Nephron (organoid): ENCODE results near the gene ZBTB6.
A peak's percentile ranks its signal among the peaks of the same experiment; 100 is the strongest.

ENCODE experiments used
- H3K27ac Mint-ChIP-seq, 3 experiments: 2 replicates each; pipeline ENCODE4 v1.8.0; 2020; ENCODE audit warnings: mixed read lengths in 3 of 3, mild to moderate bottlenecking in 2 of 3, moderate library complexity in 1 of 3
- H3K27me3 Mint-ChIP-seq: 2 replicates; pipeline ENCODE4 v1.8.0; 2021; ENCODE audit warnings: low read depth, mild to moderate bottlenecking, moderate library complexity, mixed read lengths
- H3K36me3 Mint-ChIP-seq: 2 replicates; pipeline ENCODE4 v1.8.0; 2020; ENCODE audit warnings: low read depth, mixed read lengths
- H3K4me1 Mint-ChIP-seq: 2 replicates; pipeline ENCODE4 v1.8.0; 2020; ENCODE audit warnings: mixed read lengths
- H3K4me3 Mint-ChIP-seq, 3 experiments: 2 replicates each; pipeline ENCODE4 v1.8.0; 2020; ENCODE audit warnings: mild to moderate bottlenecking in 3 of 3, mixed read lengths in 3 of 3, moderate library complexity in 2 of 3
- H3K9me3 Mint-ChIP-seq: 2 replicates; pipeline ENCODE4 v1.8.0; 2020; ENCODE audit warnings: mixed read lengths
- TF ChIP-seq, protein P1 (sequence below), 3 experiments: fragments of 200-600 bp; sonication (generic); IDR thresholded peaks; one replicate each; pipeline ENCODE4 v1.5.0; 2021; ENCODE audit warnings: antibody characterized with exemption in 3 of 3; ENCODE audit not compliant: unreplicated experiment in 3 of 3

Gene ZBTB6

DNA sequence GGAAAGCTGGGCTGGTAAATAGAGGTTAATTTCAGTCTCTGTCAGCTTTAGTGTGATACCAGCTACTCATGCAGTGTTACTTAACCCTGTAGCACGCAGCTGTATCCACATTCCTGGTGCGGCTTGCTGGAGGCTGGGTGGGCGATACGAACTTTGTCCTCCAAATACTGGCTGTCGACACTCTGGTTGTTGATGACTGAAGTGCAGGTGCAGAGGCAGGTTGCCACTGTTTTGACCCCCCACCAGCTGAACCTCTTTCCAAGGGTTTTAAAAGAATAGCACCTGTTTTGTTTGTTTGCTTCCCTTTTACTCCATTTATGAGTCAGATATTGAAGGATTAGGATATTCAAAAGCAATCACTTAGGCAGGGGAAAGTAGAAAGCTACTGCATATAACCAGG lies 23.3 kb upstream of the ZBTB6 start:
- H3K4me3 Mint-ChIP-seq = peak overlapping the region in 1 of 3 experiments; percentile 52

DNA sequence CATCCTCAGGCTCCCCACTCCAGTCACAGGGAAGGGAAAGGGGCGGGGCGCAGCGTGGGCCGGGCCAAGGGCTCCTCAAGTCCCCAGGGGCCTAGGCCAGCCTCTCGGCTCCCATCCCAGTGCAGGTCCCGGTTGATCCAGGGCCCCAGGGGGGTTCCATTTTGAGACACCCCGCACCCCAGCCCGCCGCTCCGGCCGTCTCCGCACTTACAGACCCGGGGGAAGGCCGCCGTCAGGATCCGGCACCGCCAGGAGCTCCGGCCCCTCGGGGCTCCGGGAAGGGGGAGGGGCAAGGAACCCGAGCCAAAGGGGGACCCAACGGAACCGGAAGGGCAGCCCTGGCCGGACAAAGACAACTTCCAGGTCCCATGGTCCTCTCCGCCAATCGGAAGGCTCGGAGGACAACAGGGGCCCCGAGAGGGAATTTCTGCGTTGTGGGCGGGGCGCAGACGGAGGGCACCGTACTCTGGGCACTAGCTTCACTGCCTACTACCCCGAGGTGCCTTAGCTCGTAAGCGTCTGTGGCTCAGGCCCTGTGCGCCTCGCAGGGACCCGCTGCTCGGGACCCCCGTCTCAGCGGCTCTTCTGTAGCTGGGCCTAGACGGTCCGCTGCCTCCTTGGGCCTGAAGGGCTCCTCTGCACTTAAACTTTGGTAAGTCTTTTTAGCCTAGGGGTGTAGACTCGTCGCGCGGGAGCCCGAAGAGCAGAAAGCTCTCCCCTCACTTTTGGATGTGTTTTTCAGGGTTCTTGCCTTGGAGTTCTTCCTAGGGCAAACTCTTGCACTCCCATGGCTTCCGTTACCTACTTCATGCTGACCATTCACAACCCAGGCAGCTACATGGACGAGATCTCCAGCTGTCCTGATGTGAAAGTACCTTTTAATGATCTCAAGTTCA lies 18.4 kb upstream of the ZBTB6 start, which contains the start of gene ZBTB26:
ZBTB26 (minus strand) TSS at position 287 of the 896 bp plus-strand sequence. CDS start 11,578 bp downstream, outside the sequence.
- Mint-ChIP-seq H3K27ac (peak within 1 kb of the TSS in 1 of 3 experiments; percentile 96), H3K36me3 (peaks cover 10% of the 10 kb centered on the region), H3K4me1 (peaks cover 21% of the 10 kb centered on the region), H3K9me3 (no peaks in the 10 kb centered on the region), H3K4me3 (no peak within 1 kb of the TSS), H3K27me3 (no peaks in the 10 kb centered on the region)
- TF ChIP-seq, protein P1, sequence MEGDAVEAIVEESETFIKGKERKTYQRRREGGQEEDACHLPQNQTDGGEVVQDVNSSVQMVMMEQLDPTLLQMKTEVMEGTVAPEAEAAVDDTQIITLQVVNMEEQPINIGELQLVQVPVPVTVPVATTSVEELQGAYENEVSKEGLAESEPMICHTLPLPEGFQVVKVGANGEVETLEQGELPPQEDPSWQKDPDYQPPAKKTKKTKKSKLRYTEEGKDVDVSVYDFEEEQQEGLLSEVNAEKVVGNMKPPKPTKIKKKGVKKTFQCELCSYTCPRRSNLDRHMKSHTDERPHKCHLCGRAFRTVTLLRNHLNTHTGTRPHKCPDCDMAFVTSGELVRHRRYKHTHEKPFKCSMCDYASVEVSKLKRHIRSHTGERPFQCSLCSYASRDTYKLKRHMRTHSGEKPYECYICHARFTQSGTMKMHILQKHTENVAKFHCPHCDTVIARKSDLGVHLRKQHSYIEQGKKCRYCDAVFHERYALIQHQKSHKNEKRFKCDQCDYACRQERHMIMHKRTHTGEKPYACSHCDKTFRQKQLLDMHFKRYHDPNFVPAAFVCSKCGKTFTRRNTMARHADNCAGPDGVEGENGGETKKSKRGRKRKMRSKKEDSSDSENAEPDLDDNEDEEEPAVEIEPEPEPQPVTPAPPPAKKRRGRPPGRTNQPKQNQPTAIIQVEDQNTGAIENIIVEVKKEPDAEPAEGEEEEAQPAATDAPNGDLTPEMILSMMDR (IDR thresholded peaks at IDR 0.05; ENCODE audit: unreplicated experiment in 3 of 3) = no peak

More for the DNA sequence above, 23.3 kb upstream of the ZBTB6 start:
- Mint-ChIP-seq H3K4me1 (peaks cover 31% of the 10 kb centered on the region), H3K9me3 (no peaks in the 10 kb centered on the region), H3K36me3 (peaks cover 19% of the 10 kb centered on the region), H3K27ac (peak overlapping the region in 2 of 3 experiments; percentile 2 to 21), H3K27me3 (no peaks in the 10 kb centered on the region)
- TF ChIP-seq, protein P1 (IDR thresholded peaks at IDR 0.05; ENCODE audit: unreplicated experiment in 3 of 3) = no peak

DNA sequence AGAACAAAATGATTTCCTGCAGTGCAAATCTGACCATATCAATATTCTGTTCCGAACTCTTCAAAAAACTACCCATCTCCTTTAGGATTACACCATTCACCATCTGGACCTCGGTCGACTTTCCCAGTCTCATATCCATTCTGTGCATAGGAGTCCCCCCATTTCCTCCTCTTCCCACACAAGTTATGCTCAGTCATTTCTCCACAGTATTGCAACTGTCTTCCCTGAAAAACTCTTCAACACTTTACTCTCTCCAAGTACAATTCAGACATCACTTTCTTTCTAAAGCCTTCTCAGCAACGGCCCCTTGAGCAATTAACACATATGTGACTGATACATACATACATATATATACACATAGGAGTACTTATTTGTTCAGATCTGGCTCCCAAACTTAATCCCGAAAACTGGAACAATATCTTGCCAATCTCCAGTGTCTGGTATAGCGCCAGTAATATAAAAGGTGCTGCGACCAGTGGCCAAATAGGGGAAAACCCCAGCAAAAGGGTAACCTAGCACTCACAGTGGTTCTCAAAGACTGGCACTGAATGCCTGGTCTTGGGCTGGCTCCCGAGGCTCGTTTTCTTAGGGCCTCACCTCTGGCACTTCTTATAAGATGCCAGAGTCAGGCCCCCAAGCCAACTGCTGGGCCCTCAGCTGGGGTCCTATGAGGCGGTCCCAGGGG lies 17.6 kb upstream of the ZBTB6 start:
- Mint-ChIP-seq H3K27ac (no peak overlapping the region), H3K27me3 (no peaks in the 10 kb centered on the region), H3K9me3 (no peaks in the 10 kb centered on the region), H3K36me3 (peaks cover 4% of the 10 kb centered on the region), H3K4me3 (no peak overlapping the region), H3K4me1 (peaks cover 15% of the 10 kb centered on the region)
- TF ChIP-seq, protein P1 (IDR thresholded peaks at IDR 0.05; ENCODE audit: unreplicated experiment in 3 of 3) = no peak

DNA sequence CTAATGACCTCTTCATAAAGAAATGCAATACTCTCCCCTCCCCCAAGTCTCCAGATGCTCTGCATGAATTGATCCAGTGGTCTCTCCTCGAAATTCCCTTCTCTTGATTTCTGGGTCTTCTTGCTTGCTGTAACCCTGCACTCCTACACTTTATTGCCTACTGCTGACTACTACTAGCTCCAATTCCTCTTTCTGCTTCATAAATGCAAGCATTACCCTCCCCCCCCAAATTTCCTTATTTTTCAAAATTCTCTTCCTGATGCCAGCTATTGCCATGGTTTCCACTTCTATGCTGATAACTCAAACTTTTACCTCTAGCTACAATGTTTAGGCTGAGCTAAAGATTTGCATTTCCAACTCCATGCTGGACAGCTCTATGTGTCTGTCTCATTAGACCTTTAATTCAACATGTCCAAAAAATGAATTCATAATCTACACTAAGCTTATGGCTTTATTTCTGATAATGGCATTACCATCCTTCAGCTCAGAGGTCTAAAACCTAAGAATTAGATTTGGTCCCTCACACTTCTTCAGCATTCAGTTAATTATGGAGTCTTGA lies 16.8 kb upstream of the ZBTB6 start:
- Mint-ChIP-seq H3K9me3 (no peaks in the 10 kb centered on the region), H3K36me3 (peaks cover 4% of the 10 kb centered on the region), H3K27ac (no peak overlapping the region), H3K4me1 (peaks cover 11% of the 10 kb centered on the region), H3K27me3 (no peaks in the 10 kb centered on the region), H3K4me3 (no peak overlapping the region)
- TF ChIP-seq, protein P1 (IDR thresholded peaks at IDR 0.05; ENCODE audit: unreplicated experiment in 3 of 3) = no peak

DNA sequence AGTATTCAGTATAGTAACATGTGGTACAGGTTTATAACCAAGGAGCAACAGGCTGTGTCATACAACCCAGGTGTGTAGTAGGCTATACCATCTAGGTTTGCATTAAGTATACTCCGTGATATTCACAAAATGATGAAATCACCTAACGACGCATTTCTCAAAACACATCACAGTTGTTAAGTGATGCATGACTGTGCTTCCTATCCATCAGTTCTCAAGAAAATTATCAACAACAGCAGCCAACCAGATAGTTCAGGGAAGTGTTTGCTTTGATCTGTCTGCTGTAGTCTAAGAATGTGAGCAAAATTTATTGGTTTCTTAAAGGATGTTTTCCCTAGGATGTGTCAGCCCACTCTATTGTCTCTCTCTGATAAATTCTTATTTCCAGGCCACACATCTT lies 10.8 kb upstream of the ZBTB6 start:
- no peak overlapping the region for H3K27ac Mint-ChIP-seq
- H3K4me1 Mint-ChIP-seq = no peaks in the 10 kb centered on the region
- H3K27me3 Mint-ChIP-seq = no peaks in the 10 kb centered on the region
- TF ChIP-seq, protein P1 (IDR thresholded peaks at IDR 0.05; ENCODE audit: unreplicated experiment in 3 of 3) = no peak
- no peaks in the 10 kb centered on the region for H3K9me3 Mint-ChIP-seq
- peaks cover 19% of the 10 kb centered on the region for H3K36me3 Mint-ChIP-seq
- no peak overlapping the region for H3K4me3 Mint-ChIP-seq
